ENCODE measurements around the gene COX19. TPM values are rescaled to one million over a fixed set of nuclear protein-coding genes. Genes with fewer than 3 reads are reported as not detected.
A peak's percentile ranks its signal among the peaks of the same experiment; 100 is the strongest.

COX19 gene
- polyA plus RNA-seq, 3 donors = 7.4 to 15.0 (median 7.6) TPM

DNA sequence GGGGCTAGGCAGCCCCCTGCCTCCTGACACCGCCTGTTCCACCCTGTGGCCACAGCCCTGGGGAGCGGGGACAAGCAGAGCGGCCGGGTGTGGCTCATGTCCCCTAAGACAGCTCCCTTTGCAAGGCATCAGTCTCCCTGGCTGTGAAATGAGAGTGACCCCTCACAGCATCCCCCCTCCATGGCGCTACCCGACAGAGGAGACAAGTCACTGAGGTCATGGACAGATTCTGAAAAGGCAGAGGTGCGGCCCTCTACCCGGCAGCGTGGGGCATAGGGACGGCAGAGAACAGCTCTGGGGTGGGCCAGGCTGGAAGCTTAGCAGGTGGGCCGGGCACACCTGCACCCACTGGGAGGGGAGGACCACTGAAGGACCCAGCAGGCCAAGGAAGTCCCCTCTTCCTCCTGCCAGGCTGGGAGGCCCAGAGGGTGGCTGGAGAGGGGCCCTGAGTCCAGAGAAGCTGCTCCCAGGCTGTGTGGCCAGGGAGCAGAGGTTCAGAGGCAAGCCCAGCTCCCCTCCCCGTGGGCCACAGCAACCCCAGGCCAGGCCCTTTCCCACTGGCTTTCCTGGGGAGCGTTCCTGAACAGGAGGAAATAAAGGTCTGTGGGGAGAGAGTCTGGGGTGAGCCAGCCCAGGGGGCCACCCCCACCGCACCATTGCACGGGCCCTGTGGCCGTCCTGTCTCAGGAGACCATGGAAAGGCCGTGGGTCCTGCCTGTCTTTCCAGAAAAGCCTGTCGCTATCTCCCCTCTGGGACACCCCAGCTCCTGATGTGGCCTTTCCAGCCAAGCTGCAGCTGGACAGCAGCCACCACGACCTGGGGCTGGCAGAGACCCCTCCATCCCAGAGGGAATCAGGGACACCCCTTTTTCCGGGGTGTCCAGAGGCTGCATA is 22.6 kb downstream of the COX19 start:
- Histone ChIP-seq H3K9ac (ENCODE audit: insufficient read depth, low read length, poor library complexity, severe bottlenecking) (peak overlapping the region; percentile 99), H3K36me3 (replicated peaks in 1 of 2; ENCODE audit: control insufficient read depth in 1 of 2, insufficient read depth in 2 of 2, low read length in 2 of 2) (peaks cover 12 to 16% of the 10 kb centered on the region in 2 donors), H2AFZ (ENCODE audit: insufficient read depth, low read depth, low read length, poor library complexity, severe bottlenecking) (no peak overlapping the region), H3K4me2 (replicated peaks; ENCODE audit: extremely low read depth, low read length, poor library complexity, severe bottlenecking) (peak overlapping the region; percentile 85), H3K27ac (ENCODE audit: low read depth in 1 of 2, low read length in 2 of 2) (peak overlapping the region; percentile 80 to 98), H3K27me3 (ENCODE audit: control insufficient read depth in 2 of 2, insufficient read depth in 2 of 2, low read length in 2 of 2) (no peaks in the 10 kb centered on the region), H3K79me2 (ENCODE audit: insufficient read depth, low read length) (peaks cover 68% of the 10 kb centered on the region), H3K4me1 (ENCODE audit: control insufficient read depth in 1 of 2, insufficient read depth in 2 of 2, low read length in 2 of 2) (peaks cover 68 to 79% of the 10 kb centered on the region in 2 donors), H4K20me1 (ENCODE audit: insufficient read depth, low read length) (peaks cover 57% of the 10 kb centered on the region), H3K4me3 (replicated peaks in 1 of 3; ENCODE audit: low read depth in 2 of 3, low read length in 3 of 3) (peak overlapping the region; percentile 72 to 92 (median 86)), H3K9me3 (replicated peaks in 1 of 2; ENCODE audit: control insufficient read depth in 1 of 2, insufficient read depth in 1 of 2, low read length in 2 of 2) (no peaks in the 10 kb centered on the region)
- Mint-ChIP-seq H3K36me3 (peaks cover 23 to 46% of the 10 kb centered on the region in 2 donors), H3K27ac (peak overlapping the region; percentile 70 to 89 (median 80)), H3K4me1 (peaks cover 64% of the 10 kb centered on the region), H3K9me3 (no peaks in the 10 kb centered on the region), H3K27me3 (ENCODE audit: low read depth in 3 of 3) (peaks cover 0 to 2% (median 0%) of the 10 kb centered on the region in 3 donors), H3K4me3 (peak overlapping the region; percentile 72 to 73)
- intact Hi-C loops (cut with micrococcal nuclease) = no loop called here
- WGBS (ENCODE audit: insufficient coverage) = 88% methylated on average over 17 of the region's 20 CpGs
- no peak for DNase-seq
- TF ChIP-seq CTCF (IDR thresholded peaks at IDR 0.05) = no peak

GRCh38 chr7:951881-952547 is 23.3 kb downstream of the COX19 start:
- H3K9me3 Mint-ChIP-seq = no peaks in the 10 kb centered on the region
- Histone ChIP-seq H3K9ac (ENCODE audit: insufficient read depth, low read length, poor library complexity, severe bottlenecking) (no peak overlapping the region), H2AFZ (ENCODE audit: insufficient read depth, low read depth, low read length, poor library complexity, severe bottlenecking) (no peak overlapping the region), H3K9me3 (replicated peaks in 1 of 2; ENCODE audit: control insufficient read depth in 1 of 2, insufficient read depth in 1 of 2, low read length in 2 of 2) (no peaks in the 10 kb centered on the region), H4K20me1 (ENCODE audit: insufficient read depth, low read length) (peaks cover 65% of the 10 kb centered on the region), H3K36me3 (replicated peaks in 1 of 2; ENCODE audit: control insufficient read depth in 1 of 2, insufficient read depth in 2 of 2, low read length in 2 of 2) (peaks cover 12 to 21% of the 10 kb centered on the region in 2 donors), H3K79me2 (ENCODE audit: insufficient read depth, low read length) (peaks cover 76% of the 10 kb centered on the region), H3K4me3 (replicated peaks in 1 of 3; ENCODE audit: low read depth in 2 of 3, low read length in 3 of 3) (peak overlapping the region in 1 of 3 experiments; percentile 92), H3K4me2 (replicated peaks; ENCODE audit: extremely low read depth, low read length, poor library complexity, severe bottlenecking) (peak overlapping the region; percentile 85), H3K4me1 (ENCODE audit: control insufficient read depth in 1 of 2, insufficient read depth in 2 of 2, low read length in 2 of 2) (peaks cover 60 to 71% of the 10 kb centered on the region in 2 donors), H3K27ac (ENCODE audit: low read depth in 1 of 2, low read length in 2 of 2) (peak overlapping the region in 1 of 2 donors; percentile 98), H3K27me3 (ENCODE audit: control insufficient read depth in 2 of 2, insufficient read depth in 2 of 2, low read length in 2 of 2) (no peaks in the 10 kb centered on the region)
- WGBS (ENCODE audit: insufficient coverage) = 100% methylated on average over 13 of the region's 21 CpGs
- H3K4me1 Mint-ChIP-seq = peaks cover 56% of the 10 kb centered on the region
- peaks cover 0 to 4% (median 1%) of the 10 kb centered on the region in 3 donors for H3K27me3 Mint-ChIP-seq (ENCODE audit: low read depth in 3 of 3)
- peaks cover 25 to 54% of the 10 kb centered on the region in 2 donors for H3K36me3 Mint-ChIP-seq
- peak overlapping the region; percentile 30 to 39 for H3K4me3 Mint-ChIP-seq
- intact Hi-C loops (cut with micrococcal nuclease) = no loop called here
- H3K27ac Mint-ChIP-seq = peak overlapping the region in 5 of 7 donors; percentile 40 to 85 (median 76)
- no peak for DNase-seq
- no peak for TF ChIP-seq CTCF (IDR thresholded peaks at IDR 0.05)

All from CD14-positive monocyte (primary cell).